GM12878 (cell line): ENCODE results near the gene SMPX.

Experiments used
- ATF3 ChIP-seq: IDR thresholded peaks from 2 replicates; pipeline ENCODE4 v1.6.1; 2011; ENCODE audit warnings: low read depth, mild to moderate bottlenecking, low read length, moderate library complexity, borderline replicate concordance; ENCODE audit errors: extremely low read depth
- BCL11A ChIP-seq: IDR thresholded peaks from 2 replicates; pipeline ENCODE4 v1.6.1; 2011; ENCODE audit warnings: low read depth, low read length
- BHLHE40 ChIP-seq, 2 experiments: fragments of 450-650 bp in 1 of 2; IDR thresholded peaks; 2 replicates each; pipeline ENCODE4 v1.6.1; 2011 to 2017; ENCODE audit warnings: low read depth in 2 of 2, borderline replicate concordance in 1 of 2, improper control_type of control experiment in 1 of 2, low read length in 1 of 2, mild to moderate bottlenecking in 1 of 2
- CTCF ChIP-seq, 3 experiments: IDR thresholded peaks in 2 of 3; conservative IDR thresholded peaks in 1 of 3; 2 replicates each; pipeline ENCODE4 v1.5.1; 2011; ENCODE audit warnings: low read depth in 3 of 3, low read length in 3 of 3, mild to moderate bottlenecking in 3 of 3, control low read depth in 2 of 3, moderate library complexity in 2 of 3, inconsistent platforms in 1 of 3, mixed read lengths in 1 of 3; ENCODE audit not compliant: control insufficient read depth in 2 of 3, insufficient read depth in 1 of 3; ENCODE audit errors: extremely low read depth in 1 of 3
- ELK1 ChIP-seq: IDR thresholded peaks from 2 replicates; pipeline ENCODE4 v1.6.1; 2012; ENCODE audit warnings: low read depth, low read length, improper control_type of control experiment
- EZH2 ChIP-seq: IDR thresholded peaks from 2 replicates; pipeline ENCODE4 v1.6.1; 2012; ENCODE audit warnings: low read depth, mild to moderate bottlenecking, control low read depth, inconsistent platforms, low read length, borderline replicate concordance; ENCODE audit not compliant: control insufficient read depth
- MXI1 ChIP-seq: fragments of 150-350 bp; IDR thresholded peaks from 2 replicates; pipeline ENCODE4 v1.6.1; 2011; ENCODE audit warnings: low read depth, mild to moderate bottlenecking, inconsistent platforms, low read length, improper control_type of control experiment
- NR2F1 ChIP-seq: fragments of 450-650 bp; conservative IDR thresholded peaks from 2 replicates; pipeline ENCODE4 v1.6.1; 2017; ENCODE audit warnings: mild to moderate bottlenecking
- POLR2A ChIP-seq: IDR thresholded peaks from 2 replicates; pipeline ENCODE4 v1.6.1; 2011; ENCODE audit warnings: low read depth, mild to moderate bottlenecking, low read length
- POLR2AphosphoS5 ChIP-seq: IDR thresholded peaks from 2 replicates; pipeline ENCODE4 v1.6.1; 2011; ENCODE audit warnings: mild to moderate bottlenecking, low read length, inconsistent platforms
- RAD21 ChIP-seq: IDR thresholded peaks from 2 replicates; pipeline ENCODE4 v1.6.1; 2011; ENCODE audit warnings: mild to moderate bottlenecking, low read depth, low read length, moderate library complexity; ENCODE audit not compliant: insufficient read depth
- SP1 ChIP-seq: IDR thresholded peaks from one replicate; pipeline ENCODE4 v1.6.1; 2011; ENCODE audit warnings: low read depth, low read length
- TAF1 ChIP-seq: IDR thresholded peaks from 2 replicates; pipeline ENCODE4 v1.6.1; 2011; ENCODE audit warnings: mild to moderate bottlenecking, low read depth, low read length, borderline replicate concordance

GRCh38 chrX:21683941-21684340 is 74.0 kb downstream of the SMPX start:
- TF ChIP-seq CTCF (IDR thresholded peaks at IDR 0.05 in 2 of 3, conservative IDR thresholded peaks at IDR 0.05 in 1 of 3; ENCODE audit: control insufficient read depth in 2 of 3, extremely low read depth in 1 of 3, insufficient read depth in 1 of 3, low read depth in 3 of 3, low read length in 3 of 3) (no peak), RAD21 (no peak), POLR2AphosphoS5 (no peak), POLR2A (no peak), TAF1 (no peak), ELK1 (no peak), BCL11A (no peak), NR2F1 (no peak), MXI1 (no peak), SP1 (no peak), EZH2 (no peak), BHLHE40 (IDR thresholded peaks at IDR 0.05; ENCODE audit: borderline replicate concordance in 1 of 2, low read depth in 2 of 2, low read length in 1 of 2) (no peak), ATF3 (no peak)
